Stimulated activated CD8-positive, alpha-beta memory T cell treated with anti-CD3 and anti-CD28 coated beads, Interleukin-12 subunit alpha, Interleukin-12 subunit beta, amount 100 ng/mL, for 4 hours (primary cell): ENCODE data around the gene HMGXB4.

ENCODE experiments used
- DNase-seq: peaks from one replicate; pipeline ENCODE4 v3.0.0-alpha.2; 2020; ENCODE audit warnings: low read depth

The HMGXB4 gene

DNA sequence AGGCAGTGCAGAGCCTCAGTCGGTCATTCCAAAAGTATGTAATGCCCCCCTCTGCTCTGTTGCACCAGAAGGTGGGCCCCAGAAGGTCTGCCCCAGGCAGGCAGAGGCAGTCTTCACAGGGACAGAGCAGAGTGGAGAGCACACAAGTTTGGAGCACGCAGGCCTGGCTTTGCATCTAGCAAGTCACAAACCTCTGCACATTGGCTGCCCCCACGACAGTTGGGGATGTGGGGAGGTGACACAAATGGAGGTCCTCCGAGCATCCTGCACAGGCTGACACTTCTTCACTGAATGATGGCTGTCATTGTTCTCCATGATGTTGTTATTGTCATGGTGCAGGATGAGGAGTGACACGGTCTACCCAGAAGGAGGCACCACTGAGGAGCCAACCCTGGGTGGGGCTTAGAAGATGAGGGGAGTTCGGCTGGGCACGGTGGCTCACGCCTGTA, 54.3 kb downstream of the HMGXB4 start:
- DNase-seq: no peak

DNA sequence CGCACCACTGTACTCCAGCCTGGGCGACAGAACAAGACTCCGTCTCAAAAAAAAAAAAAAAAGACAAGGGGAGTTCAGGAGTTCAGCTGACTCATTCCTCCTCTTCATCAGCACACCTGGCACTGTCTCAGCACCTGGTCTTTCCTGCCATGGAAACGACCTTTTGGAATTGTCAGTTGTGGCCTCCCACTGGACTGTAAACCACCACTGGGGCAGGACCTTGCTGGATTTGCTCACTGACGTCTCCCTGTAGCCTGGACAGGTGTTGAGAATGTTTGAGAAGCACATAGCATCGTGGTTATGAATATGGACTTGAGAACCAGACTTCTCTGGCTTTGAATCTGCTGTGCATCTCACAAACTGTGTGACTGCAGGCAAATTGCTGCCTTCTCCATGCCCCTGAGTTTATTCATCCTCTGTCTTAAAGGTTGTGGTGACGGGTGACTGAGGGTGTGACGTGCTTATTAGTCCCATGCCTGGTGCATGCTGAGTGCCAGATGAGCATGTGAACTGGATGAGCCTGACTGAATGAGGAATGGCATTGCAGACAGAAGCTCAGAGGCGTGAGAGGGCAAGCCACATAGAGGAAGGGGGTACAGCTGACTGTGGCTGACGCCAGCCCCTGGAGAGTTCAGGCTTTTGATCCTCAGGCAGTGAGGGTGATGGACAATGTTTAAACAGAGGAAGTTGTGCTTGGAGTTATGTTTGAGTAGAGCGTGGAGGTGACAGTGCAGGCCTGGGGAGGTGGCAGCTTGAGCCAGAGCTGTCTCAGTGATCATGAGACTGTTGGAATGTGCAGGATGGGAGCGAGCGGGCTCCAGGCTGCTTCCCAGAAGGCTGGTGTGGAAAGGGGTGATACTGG, 55.1 kb downstream of the HMGXB4 start:
- no peak for DNase-seq

DNA sequence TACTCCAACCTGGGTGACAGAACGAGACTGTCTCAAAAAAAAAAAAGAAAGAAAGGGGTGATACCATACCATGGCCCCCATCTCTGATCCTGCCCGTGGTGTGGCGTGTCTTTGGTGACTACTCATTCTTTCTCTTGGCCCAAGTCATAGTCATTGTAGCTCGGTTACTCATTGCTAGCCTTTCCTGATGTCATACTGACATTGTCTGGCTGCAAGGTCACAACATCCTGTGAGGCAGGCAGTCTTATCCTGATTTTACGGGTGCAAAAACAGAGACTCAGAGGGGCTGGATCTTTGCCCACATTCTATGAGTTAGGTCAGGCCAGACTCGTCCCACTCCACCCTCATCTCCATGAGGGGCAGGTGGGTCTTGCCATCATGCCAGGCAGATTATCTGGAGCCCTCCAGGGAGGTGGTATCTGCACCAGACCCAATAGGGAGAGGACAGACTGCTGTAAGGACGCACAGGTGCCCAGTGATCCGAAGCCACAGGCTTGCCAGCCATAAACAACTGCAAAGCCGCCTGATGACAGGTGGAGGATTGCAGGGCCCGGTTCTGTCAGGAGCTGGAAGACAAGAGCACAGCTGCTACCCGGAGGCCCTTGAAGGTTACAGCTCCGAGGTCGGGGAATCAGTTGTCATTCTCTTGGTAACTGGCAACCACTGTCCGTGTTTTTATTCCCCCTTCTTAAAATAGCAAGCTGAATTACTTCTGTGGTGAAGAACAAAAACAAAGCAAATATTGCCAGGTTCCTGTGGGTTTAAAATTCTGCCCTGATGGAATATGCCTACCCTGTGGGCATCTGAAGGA, 56.2 kb downstream of the HMGXB4 start:
- no peak for DNase-seq

DNA sequence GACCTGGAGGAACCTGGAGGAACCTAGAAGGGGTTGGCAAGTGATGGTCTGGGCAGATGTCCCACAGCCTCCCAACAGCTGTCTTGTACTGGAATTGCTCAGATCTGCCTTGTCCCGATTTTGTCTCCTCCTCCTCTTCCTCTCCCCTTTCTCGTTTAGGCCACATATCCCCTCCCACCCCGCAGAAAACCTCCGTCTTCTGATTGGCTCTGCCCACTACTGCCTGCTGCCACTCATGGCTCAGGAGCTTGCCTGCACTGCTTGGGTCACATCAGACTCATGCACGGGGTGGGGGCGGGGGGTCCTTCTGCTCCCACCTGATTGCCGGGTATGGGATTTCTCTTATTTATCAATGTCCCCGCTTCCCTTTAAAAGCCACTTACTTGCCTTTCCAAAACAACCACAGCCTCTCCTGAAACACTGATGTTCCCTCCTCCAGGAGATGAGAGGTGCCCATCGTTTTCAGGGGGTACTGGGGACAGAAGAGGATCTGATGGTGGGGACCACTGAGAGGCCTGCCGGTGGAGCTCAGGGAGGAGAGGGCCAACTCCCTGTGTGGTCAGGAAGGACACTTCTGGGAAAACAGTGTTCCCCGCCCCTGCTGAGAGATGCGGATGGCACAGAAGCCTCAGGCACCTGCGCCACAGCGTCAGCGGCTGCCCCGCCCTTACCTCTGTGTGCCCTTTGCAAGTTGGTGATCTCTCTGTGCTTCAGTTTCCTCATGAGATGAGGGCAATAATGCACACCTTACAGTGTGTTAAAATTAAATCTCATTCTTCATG, 57.1 kb downstream of the HMGXB4 start:
- DNase-seq: no peak

DNA sequence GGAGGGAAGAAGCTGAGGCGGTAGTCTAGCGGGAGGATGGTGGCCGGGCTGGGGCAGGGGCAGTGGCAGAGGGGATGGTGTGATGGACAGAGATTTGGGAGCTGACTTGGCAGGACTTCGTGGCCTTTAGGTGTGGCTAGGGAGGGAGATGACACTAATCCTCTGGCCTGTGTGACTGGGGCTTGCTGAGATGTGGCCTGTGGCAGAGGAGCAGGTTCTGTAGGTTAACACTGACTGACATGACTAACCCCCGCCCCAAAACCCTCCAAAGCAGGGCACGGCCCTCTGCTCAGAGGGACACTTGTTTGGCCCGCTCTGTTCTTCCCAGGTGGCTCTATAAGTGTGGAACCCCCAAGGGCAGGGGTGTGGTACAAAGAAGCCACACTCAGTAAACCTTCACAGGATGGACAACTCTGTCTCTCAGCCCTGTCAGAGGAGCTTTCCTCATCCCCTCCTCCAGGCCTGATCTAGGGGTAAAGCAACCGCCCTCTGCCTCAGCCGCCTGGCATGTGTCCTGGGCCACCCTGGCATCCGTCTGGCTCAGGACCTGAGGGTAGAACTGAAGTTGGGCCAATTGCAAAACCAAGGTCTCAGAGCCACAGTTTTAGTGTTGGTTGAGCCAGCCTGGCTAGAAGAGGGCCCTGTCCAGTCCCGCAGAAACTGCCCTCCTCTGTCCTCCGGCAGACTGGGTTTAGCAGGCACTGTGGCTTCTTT, 58.0 kb downstream of the HMGXB4 start:
- no peak for DNase-seq

DNA sequence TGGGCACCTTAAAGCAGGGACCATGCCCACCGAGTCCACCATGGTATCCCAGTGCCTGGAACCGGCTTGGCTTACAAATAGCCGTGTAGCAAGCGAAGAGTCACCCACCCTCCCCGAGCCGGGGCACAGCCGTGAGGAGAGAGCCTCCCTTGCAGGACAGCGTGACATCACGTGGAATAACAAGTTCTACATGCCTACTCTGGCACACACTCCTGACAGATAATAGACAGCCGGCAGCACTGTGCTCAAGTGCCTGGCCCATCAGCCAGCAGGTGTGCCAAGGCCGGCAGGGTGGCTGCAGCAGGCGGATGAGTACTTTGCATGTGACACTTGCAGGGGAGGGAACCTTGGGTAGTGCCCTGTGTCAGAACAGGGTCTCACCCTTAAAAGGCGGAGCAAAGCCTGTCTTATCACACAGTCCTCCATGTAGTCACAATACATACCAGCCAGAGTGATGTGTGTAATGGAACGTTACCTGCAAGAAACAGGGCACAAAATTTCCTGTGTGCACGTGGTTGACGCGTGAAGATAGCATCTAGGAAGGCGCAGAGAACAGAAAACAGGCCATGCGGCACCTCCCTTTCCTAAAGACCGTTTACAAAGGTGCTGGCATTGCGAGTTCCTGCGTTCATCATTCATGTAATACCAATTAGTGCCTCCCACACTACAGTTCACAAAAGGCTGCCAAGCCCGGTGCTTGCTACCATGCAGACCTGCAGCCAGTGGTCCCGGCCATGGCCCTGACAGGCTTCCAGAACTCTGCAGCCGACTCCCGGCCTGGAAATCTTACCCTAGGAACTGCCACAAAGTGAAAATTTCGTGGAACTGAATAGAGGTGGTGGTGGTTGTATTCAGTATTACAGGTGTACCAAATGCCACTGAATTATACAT, 58.8 kb downstream of the HMGXB4 start:
- DNase-seq: no peak

DNA sequence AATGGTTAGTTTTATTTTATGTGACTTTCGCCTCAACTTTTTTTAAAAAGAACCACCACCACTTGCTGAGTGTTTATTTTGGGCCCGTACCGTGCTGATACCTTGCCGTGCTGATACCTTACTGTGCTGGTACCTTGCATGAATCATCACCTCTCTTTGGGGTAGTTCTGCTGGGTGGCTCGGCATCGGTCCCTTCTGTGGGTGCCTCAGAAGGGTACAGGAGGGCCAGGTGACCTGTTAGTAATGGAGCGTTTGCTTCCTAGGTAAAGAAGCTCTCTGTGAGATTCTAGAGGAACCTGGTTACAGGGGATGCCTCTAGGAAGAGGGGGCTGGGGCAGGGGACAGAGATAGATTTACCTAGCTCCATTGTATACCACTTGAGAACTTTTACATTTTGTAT, 59.5 kb downstream of the HMGXB4 start:
- DNase-seq: no peak

DNA sequence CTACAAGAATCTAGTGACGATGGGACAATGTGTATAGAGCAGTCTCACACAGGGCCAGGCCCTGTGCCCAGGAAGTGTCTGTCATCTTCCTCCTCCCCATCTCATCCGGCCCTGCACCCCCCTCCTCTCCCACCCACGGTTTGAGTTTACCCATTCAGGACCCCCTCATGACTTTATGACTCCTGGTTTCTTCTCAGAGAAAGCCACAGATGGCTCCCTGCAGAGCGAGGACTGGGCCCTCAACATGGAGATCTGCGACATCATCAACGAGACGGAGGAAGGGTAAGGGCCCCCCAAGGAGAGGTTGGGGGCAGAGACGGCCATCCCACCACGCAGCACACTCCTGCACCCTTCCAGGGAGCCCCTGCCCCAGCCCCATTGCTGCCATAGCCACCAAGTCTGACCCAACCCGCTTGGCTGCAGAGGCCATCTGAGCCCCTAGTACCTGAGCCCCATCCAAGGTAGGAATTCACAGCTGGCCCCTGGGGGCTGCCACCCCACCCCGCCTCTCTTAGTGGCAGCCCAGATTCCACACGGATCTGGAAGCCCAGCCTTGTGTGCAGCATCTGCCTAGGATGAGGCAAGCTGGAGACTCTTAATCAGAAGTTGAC, 60.5 kb downstream of the HMGXB4 start:
- no peak for DNase-seq

DNA sequence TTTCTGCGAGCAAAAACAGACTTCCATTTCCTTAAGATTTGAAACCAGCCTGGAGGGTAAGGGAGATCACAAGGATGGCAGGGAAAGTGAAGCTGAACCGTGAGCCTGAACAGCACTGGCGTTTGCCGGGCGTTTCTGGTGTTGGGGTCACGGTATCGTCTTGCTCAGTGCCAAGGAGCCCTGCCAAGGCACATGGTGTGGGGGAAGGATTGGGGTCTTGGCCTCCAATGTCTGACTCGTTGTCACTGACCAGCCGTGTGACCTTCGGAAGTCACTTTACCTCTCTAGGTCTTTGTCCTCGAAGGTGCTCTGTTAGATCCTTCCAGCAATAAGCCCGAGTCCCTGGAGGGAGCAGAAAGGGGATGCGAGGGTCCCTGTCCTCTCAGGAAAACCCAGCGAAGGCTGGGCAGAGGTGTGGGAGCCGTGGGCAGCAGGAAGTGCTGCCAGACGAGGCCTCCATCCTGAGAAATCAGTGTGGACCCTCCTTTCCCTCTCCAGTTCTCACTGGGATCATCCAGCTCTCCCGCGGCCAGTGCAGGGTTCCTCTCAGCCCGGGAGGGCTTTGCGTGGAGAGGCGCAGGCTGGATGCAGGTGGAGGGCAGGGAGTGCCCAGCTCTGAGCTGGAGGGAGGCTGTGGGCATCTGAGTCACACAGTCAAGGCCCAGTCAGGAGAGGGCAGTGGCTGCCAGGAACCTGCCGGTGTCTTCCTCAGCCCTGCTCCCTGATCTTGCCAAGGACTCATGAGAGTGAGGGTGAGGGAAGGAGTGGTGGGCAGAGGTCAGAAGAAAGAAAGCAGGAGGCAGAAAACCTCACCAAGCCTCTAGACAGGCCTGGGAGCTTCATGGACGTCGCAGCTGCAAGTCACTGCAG, 61.3 kb downstream of the HMGXB4 start:
- no peak for DNase-seq

DNA sequence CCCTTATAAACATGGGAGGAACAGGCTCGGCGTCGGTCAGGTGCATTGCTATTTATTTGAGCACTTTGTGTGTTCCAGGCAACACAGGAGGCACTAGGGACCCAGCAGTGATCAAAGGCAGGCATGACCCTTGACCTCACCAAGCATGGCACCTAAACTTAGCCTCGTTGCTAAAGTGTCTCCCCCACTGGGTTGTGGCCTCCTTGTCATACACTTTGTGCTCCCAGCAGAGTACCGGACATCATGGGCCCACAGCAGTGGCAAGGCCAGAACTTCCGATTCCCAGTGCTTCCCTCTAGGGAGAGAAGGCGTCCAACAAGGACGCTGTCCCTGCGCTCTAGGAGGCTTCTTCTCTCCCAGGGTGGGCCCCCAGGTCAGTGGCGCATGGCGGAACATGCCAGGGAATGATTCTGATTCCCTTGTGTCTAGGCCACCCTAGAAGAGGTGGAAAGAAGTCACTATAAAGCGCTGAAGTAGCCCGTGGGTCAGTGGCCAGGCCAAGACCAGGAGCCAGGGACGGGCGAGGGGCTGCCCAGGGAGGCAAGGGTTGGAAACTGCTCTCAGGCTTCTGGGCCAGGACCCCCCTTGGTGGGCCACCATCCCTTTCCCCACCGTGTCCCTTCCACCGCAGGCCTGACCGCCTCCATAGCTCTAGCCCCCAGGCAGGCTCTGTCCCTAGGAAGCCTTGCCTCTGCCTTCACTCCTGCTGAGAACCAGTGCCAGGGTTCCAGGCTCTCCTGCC, 62.1 kb downstream of the HMGXB4 start:
- no peak for DNase-seq

DNA sequence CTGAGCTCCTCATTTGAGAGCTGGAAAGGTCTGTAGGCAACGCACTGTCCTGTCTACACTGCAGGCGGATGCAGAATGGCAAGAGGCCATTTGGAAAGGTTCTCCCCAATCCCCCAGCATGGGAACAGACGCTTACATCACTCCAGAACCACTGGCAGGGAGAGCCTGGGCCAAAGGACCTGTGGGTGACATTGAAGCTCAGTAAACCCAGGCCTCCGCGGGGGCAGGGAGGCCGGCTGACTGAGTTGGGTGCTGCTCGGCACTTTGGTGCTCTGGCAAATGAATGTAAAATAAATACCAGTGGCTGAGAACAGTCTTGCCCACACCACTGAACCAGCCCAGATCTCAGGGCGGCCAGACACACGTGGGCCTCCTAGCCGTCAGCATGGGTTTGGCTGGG, 64.8 kb downstream of the HMGXB4 start:
- no peak for DNase-seq

DNA sequence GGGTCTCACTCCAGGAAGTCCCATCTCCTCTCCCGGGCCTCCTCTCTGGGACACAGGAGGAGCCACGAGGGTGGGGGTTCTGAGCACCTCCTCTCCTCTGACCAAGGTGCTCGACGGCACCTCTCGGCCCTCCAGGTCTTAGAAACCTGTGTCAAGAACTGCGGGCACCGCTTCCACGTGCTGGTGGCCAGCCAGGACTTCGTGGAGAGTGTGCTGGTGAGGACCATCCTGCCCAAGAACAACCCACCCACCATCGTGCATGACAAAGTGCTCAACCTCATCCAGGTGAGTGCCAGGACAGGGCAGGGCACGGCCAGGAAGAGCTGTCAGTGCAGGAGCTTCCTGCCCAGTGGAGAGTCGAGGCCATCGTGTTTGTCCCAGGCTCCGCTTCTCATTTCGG, 65.6 kb downstream of the HMGXB4 start:
- DNase-seq: no peak

DNA sequence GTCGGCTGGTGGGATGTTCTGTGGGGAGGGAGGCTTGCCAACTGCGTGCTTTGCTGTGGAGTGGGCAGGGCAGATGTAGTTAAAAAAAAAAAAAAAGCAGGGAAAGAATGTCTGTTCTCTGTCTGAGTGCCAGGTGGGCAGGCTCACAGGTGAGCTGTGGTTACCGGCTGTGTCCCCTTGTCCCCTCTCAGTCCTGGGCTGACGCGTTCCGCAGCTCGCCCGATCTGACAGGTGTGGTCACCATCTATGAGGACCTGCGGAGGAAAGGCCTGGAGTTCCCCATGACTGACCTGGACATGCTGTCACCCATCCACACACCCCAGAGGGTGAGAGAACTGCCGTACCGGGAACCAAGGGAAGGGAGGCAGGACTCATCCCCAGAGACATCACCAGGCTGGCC, 66.0 kb downstream of the HMGXB4 start:
- DNase-seq: no peak

DNA sequence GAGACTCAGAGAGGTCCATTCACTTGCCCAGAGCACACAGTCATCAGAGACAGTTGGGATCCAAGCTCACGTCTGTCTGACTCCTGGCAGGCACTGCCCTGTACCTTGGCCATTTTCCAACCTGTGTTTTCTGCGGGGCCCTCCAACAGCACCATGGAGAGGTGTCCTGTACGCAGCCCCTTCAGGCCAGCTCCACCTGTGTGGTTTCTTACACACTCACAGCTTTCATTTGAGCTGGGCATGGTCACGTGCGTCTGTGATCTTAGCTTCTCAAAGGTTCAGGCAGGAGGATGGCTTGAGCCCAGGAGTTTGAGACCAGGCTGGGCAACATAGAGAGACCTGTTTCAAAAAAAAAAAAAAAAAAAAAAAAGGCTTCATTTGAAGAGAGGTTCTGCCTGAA, 66.8 kb downstream of the HMGXB4 start:
- DNase-seq: no peak

DNA sequence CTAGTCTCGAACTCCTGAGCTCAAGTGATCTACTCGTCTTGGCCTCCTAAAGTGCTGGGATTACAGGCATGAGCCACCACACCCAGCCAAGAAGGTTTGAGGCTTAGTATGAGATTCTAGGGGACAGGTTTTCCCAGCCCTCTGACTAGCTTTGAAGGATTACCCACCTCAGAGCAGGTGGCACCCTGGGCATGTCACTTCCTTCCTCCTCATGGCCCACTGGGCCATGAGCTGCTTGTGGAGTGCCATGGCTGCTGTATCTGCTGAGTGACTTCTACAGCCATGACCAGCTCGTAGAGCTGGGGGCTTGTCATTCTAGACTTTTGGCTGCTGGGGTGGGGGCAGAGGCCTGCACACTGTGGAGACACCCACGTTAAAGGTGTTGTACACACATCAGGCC, 67.5 kb downstream of the HMGXB4 start:
- DNase-seq: no peak

DNA sequence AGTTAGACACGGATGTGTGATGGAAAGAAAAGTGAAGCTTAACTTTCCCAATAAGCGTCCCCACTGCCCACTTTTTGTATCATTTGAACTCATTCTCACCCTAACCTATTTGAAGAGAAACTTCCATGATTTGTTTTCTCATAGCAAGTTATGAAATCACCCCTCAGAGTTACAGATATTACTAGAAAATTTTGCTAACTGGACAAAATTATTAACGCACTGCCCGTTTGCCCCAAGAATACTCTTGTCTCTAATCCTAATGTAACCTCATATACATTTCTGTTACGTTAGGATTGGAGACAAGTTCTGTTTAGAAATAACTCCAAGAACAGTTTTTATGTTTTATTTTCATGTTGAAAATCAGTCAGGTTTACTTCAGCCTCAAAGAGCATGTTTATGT, 67.9 kb downstream of the HMGXB4 start:
- no peak for DNase-seq

DNA sequence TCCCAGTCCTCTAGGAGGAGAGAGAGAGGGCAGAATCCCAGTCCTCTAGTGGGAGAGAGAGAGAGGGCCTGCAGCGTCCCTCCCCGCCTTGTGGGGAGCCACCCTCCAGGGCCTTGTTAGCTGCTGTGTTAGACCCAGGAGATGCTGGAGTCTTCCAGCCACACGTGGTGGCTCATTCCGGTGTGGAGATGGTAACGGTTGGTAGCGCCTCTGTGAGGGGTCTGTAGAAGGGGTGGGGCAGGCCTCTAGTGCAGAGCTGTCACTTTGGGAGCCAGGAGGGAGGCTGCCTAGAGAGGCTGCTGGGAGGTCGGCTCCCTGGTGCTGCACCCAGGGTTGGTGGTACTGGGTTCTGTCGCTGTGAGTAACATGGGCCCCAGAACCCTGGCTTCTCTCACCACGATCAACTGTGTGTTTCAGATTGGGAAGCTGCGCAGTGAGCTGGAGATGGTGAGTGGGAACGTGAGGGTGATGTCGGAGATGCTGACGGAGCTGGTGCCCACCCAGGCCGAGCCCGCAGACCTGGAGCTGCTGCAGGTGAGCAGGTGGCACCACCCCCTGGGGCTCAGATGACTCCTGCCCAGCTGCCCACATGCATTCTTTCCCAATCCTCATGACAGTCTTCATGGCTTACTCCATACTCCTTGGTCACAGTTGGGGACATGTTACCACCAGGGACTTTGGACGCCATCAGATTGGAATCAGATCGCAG, 69.7 kb downstream of the HMGXB4 start:
- DNase-seq: no peak
